Adrenal gland (tissue), 12 donors: ENCODE results near the gene RPL27. TPM values are rescaled to one million over a fixed set of nuclear protein-coding genes. Genes with fewer than 3 reads are reported as not detected.
A peak's percentile ranks its signal among the peaks of the same experiment; 100 is the strongest.

Experiments used
- DNase-seq, 7 donors: peaks; one replicate each; pipeline ENCODE4 v3.0.0-alpha.2; 2019 to 2020
- H3K27ac ChIP-seq, 5 donors: fragments of 200-600 bp; sonication (generic) in 4 of 5; 1 replicate in 3 of 5; 2 replicates in 2 of 5; pipeline versions ENCODE4 v1.5.1 to v1.8.0; 2016 to 2020; ENCODE audit warnings: mild to moderate bottlenecking in 1 of 5
- H3K27me3 ChIP-seq: fragments of 200-600 bp; 2 replicates; pipeline ENCODE4 v1.8.0; 2021
- H3K36me3 ChIP-seq, 2 donors: fragments of 200-600 bp; replicated peaks in 1 of 2; 1 replicate in 1 of 2; 2 replicates in 1 of 2; pipeline versions ENCODE4 v1.5.1 to v1.8.0; 2018 to 2022
- H3K4me1 ChIP-seq, 2 donors: fragments of 200-600 bp; replicated peaks in 1 of 2; 1 replicate in 1 of 2; 2 replicates in 1 of 2; pipeline versions ENCODE4 v1.5.1 to v1.8.0; 2018 to 2021
- H3K4me3 ChIP-seq, 4 donors: fragments of 200-600 bp; sonication (generic) in 3 of 4; one replicate each; pipeline ENCODE4 v1.5.1; 2016 to 2018
- H3K9me3 ChIP-seq, 3 donors: fragments of 200-600 bp; sonication (generic) in 1 of 3; replicated peaks in 1 of 3; 1 replicate in 2 of 3; 2 replicates in 1 of 3; pipeline versions ENCODE4 v1.5.1 to v1.8.0; 2016 to 2021
- POLR2A ChIP-seq, 2 donors: fragments of 450-650 bp; IDR thresholded peaks; one replicate each; pipeline ENCODE4 v1.6.1; 2017; ENCODE audit warnings: antibody characterized with exemption in 2 of 2, mild to moderate bottlenecking in 2 of 2, moderate library complexity in 1 of 2
- WGBS, 4 donors: extraction: QIAGEN DNeasy Blood & Tissue Kit in 2 of 4; methylation state at CpG; one replicate each; pipeline versions ENCODE4 v1.1.5 to v1.1.7; 2013 to 2017; 5-methylcytosine and 5-hydroxymethylcytosine counted together
- intact Hi-C, 2 donors: fragments of 100-400 bp; cut with DNase I; formaldehyde crosslinking; loops; one replicate each; pipeline versions ENCODE4 v1.14.1 to v1.15.0; 2022 to 2023
- polyA plus RNA-seq, 3 donors: library from polyadenylated mRNA; stranded (reverse); fragments of 200-250 nt in 2 of 3; fragments of 350-450 nt in 1 of 3; fragmentation: Illumina TruSeq in 1 of 3; extraction: RNeasy Lipid Tissue Mini Kit (QIAGEN cat#74804) in 1 of 3; gene quantifications; one replicate each; pipeline ENCODE4 v1.2.3, GENCODE V29; 2013 to 2014
- total RNA-seq, 9 donors: library from RNA; depleted of rRNA in 4 of 9; stranded (reverse); fragments of >200 nt in 4 of 9; fragments of 120-200 nt in 1 of 9; fragmentation: NEBNext Ultra II Directional in 1 of 9; extraction: Animal tissue kit (Norgen Biotek cat#: 25700) in 1 of 9; gene quantifications; one replicate each; pipeline versions ENCODE4 v1.1.0 to v1.2.4, GENCODE V29; 2013 to 2023
- TF ChIP-seq, protein P1 (sequence below), 6 experiments: fragments of 450-650 bp in 4 of 6; fragments of 200-600 bp in 2 of 6; sonication (generic) in 1 of 6; IDR thresholded peaks; 1 replicate in 5 of 6; 2 replicates in 1 of 6; pipeline versions ENCODE4 v1.5.1 to v1.8.0; 2016 to 2021; ENCODE audit warnings: antibody characterized with exemption in 6 of 6, mild to moderate bottlenecking in 2 of 6, moderate library complexity in 1 of 6
- donor health status: healthy with polysubstance abuse.
- donor health status: Bipolar disorder and iron deficiency.
- donor health status: DM: yes; HTN: yes; CAD: no.
- donor health status: DM: no; HTN: no; CAD: no.
- donor health status: DM: no; HTN: no; CAD: no.
- donor health status: DM: yes; HTN: yes; CAD: no.

Gene RPL27
- total and polyA plus RNA-seq, 12 donors: 356 to 2,291 (median 1,072) TPM

DNA sequence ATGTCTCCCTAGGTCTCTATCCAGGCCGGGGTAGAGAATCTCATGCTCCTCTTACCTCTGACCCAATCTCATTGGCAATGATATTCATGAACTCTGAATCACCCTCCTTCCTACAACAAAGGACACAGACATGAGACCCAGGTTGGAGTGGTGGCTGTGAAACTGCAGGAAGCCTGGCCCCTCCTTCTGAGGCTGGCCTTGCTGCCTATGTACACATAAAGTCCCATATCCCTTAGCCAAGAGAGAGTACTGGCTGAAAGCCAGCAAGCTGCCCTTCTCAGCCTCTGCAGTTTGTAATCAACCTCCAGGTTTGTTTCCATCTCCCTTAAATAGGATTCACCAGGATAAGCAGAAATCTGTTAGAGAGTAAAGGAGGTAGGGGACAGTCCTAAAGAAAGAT lies 44.5 kb upstream of the RPL27 start:
- no peak for TF ChIP-seq POLR2A (IDR thresholded peaks at IDR 0.05)
- TF ChIP-seq, protein P1, sequence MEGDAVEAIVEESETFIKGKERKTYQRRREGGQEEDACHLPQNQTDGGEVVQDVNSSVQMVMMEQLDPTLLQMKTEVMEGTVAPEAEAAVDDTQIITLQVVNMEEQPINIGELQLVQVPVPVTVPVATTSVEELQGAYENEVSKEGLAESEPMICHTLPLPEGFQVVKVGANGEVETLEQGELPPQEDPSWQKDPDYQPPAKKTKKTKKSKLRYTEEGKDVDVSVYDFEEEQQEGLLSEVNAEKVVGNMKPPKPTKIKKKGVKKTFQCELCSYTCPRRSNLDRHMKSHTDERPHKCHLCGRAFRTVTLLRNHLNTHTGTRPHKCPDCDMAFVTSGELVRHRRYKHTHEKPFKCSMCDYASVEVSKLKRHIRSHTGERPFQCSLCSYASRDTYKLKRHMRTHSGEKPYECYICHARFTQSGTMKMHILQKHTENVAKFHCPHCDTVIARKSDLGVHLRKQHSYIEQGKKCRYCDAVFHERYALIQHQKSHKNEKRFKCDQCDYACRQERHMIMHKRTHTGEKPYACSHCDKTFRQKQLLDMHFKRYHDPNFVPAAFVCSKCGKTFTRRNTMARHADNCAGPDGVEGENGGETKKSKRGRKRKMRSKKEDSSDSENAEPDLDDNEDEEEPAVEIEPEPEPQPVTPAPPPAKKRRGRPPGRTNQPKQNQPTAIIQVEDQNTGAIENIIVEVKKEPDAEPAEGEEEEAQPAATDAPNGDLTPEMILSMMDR (IDR thresholded peaks at IDR 0.05): no peak
- peaks cover 0 to 78% of the 10 kb centered on the region in 2 donors for H3K36me3 ChIP-seq
- WGBS, 4 donors: 50 to 100% (median 83%) methylated on average over 1 of the region's 1 CpG

DNA sequence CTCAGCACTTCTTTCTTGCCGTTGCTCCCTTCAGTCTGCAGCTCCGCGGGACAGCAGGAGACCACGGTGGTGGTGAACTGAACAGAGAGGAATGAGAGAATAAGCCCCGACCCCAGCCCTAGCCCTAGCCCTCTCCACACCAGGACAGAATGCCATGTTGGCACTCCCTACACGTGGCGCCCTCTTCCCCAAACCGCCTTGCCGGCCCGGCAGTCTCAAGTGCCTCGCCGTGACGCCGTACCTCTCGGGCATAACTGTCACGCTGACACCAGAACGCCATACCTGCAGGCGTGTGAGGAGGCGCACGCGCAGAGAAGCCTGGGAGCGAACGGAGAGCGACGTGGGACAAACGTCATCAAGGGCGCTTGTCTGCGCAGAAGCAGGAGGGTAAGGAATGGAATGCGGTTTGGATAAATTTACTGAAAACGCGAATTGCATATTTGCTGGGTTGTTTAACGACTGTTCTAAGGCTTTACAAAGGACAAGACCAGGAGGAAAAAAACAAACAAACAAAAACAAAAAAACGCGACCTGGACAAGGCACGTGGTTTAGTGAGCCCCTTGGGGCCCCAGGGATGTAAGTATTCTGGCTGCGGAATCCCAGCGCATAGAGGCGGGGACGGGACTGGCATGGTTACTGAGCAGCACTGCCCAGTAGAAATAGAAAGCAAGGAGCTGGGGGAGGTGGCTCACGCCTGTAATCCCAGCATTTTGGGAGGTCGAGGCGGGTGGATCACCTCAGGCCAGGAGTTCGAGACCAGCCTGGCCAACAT lies 33.9 kb upstream of the RPL27 start, which contains the start of gene AARSD1:
TSS of gene AARSD1 (minus strand) at position 294 of the 772 bp plus-strand sequence. CDS start at position 280, 14 bp downstream.
- TF ChIP-seq, protein P1 (IDR thresholded peaks at IDR 0.05): peak in 2 of 6 experiments; percentile 7 to 22
- peak; percentile 63 to 79 for TF ChIP-seq POLR2A (IDR thresholded peaks at IDR 0.05)
- intact Hi-C loops: no loop called here
- peaks cover 0 to 32% of the 10 kb centered on the region in 2 donors for H3K36me3 ChIP-seq
- peak within 1 kb of the TSS; percentile 18 to 70 (median 57) for H3K4me3 ChIP-seq
- peaks cover 0 to 6% of the 10 kb centered on the region in 2 donors for H3K4me1 ChIP-seq
- H3K9me3 ChIP-seq: no peaks in the 10 kb centered on the region
- H3K27me3 ChIP-seq: no peaks in the 10 kb centered on the region
- WGBS, 4 donors: 1 to 4% (median 2%) methylated on average over 27 to 43 of the region's 43 CpGs
- peak; percentile 91 to 97 (median 93) for DNase-seq
- peak within 1 kb of the TSS in 4 of 5 donors; percentile 61 to 86 (median 84) for H3K27ac ChIP-seq

More for the DNA sequence above, 44.5 kb upstream of the RPL27 start:
- intact Hi-C loops: no loop called here
- no peaks in the 10 kb centered on the region for H3K4me1 ChIP-seq
- H3K27me3 ChIP-seq: no peaks in the 10 kb centered on the region
- no peaks in the 10 kb centered on the region for H3K9me3 ChIP-seq
- DNase-seq: peak in 1 of 7 donors; percentile 16
- no peak overlapping the region for H3K4me3 ChIP-seq
- no peak overlapping the region for H3K27ac ChIP-seq

DNA sequence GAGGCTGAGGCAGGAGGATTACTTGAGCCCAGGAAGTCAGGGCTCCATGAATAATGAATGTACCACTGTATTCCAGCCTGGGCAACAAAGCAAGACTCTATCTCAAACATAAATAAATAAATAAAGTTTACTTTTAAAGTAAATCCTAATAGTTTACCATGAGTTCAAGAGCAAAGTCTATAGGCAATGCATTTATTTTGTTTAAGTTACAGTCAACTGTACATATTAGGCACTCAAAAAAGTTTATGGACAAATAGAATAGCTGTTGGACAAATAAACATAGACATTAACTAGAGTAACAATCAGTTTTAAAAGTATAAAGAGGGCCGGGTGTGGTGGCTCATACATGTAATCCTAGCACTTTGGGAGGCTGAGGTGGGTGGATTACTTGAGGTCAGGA lies 30.3 kb upstream of the RPL27 start:
- peaks cover 0 to 6% of the 10 kb centered on the region in 2 donors for H3K4me1 ChIP-seq
- no peak for DNase-seq
- TF ChIP-seq, protein P1 (IDR thresholded peaks at IDR 0.05): no peak
- no peak for TF ChIP-seq POLR2A (IDR thresholded peaks at IDR 0.05)
- no peak overlapping the region for H3K27ac ChIP-seq
- H3K9me3 ChIP-seq: no peaks in the 10 kb centered on the region
- no peaks in the 10 kb centered on the region for H3K36me3 ChIP-seq
- intact Hi-C loops: loop anchor here in 1 of 2 donors (2.0 kb wide), 1 partner anchor 29 kb away; no protein-coding TSS in a partner anchor
- no peaks in the 10 kb centered on the region for H3K27me3 ChIP-seq
- H3K4me3 ChIP-seq: no peak overlapping the region
- WGBS, 4 donors: 88 to 94% (median 91%) methylated on average over 1 of the region's 1 CpG

DNA sequence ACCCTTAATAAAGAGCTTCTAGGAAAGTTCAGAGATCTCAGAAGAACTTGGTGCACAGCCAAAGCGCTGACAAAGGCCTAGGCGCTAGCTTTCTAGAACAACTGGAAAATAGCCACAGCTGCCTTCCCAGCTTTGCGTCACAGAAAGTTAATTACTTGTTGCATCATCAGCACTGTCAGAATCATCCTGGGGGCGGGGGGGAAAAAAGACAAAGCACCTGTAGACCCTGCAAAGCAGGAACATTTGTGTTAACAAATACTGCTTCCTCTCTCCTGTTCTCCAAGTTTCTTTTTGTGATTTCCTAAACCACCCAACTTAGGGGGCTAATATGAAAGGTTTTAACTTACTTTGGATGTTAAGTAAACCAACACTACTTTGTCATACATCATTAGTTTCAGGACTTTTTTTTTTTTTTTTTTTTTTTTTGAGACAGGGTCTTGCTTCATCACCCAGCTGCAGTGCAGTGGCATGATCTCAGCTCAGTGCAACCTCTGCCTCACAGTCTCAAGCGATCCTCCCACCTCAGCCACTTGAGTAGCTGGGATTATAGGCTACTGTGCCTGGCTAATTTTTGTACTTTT lies 29.1 kb upstream of the RPL27 start:
- H3K4me1 ChIP-seq: no peaks in the 10 kb centered on the region
- H3K27me3 ChIP-seq: no peaks in the 10 kb centered on the region
- WGBS, 4 donors: 36 to 51% (median 42%) methylated on average over 5 of the region's 5 CpGs
- H3K4me3 ChIP-seq: no peak overlapping the region
- peak in 2 of 7 donors; percentile 38 to 44 for DNase-seq
- no peaks in the 10 kb centered on the region for H3K9me3 ChIP-seq
- H3K27ac ChIP-seq: no peak overlapping the region
- intact Hi-C loops: loop anchor here in 1 of 2 donors (2.0 kb wide), 1 partner anchor 28 kb away; no protein-coding TSS in a partner anchor
- TF ChIP-seq, protein P1 (IDR thresholded peaks at IDR 0.05): no peak
- no peak for TF ChIP-seq POLR2A (IDR thresholded peaks at IDR 0.05)
- H3K36me3 ChIP-seq: no peaks in the 10 kb centered on the region
